DND-41 (cell line): ENCODE data around the gene CALR3.
"Not testable (repeated sequence)": the region's sequence is repeated elsewhere in the genome, so short reads cannot be mapped to it uniquely, and the experiment has no call there.

ENCODE experiments used
- EZH2 ChIP-seq: IDR thresholded peaks from 3 replicates; pipeline ENCODE4 v1.6.1; 2012; ENCODE audit warnings: borderline replicate concordance, low read depth, mild to moderate bottlenecking, moderate library complexity, low read length, inconsistent platforms; ENCODE audit not compliant: severe bottlenecking
- TF ChIP-seq, protein P1 (sequence below): IDR thresholded peaks from 2 replicates; pipeline ENCODE4 v1.5.1; 2012; ENCODE audit warnings: borderline replicate concordance, low read length, moderate library complexity, mild to moderate bottlenecking; ENCODE audit not compliant: poor library complexity, severe bottlenecking; ENCODE audit errors: extremely low read depth

GRCh38 chr19:16472559-16472899, 23.4 kb downstream of the CALR3 start:
- TF ChIP-seq, protein P1, sequence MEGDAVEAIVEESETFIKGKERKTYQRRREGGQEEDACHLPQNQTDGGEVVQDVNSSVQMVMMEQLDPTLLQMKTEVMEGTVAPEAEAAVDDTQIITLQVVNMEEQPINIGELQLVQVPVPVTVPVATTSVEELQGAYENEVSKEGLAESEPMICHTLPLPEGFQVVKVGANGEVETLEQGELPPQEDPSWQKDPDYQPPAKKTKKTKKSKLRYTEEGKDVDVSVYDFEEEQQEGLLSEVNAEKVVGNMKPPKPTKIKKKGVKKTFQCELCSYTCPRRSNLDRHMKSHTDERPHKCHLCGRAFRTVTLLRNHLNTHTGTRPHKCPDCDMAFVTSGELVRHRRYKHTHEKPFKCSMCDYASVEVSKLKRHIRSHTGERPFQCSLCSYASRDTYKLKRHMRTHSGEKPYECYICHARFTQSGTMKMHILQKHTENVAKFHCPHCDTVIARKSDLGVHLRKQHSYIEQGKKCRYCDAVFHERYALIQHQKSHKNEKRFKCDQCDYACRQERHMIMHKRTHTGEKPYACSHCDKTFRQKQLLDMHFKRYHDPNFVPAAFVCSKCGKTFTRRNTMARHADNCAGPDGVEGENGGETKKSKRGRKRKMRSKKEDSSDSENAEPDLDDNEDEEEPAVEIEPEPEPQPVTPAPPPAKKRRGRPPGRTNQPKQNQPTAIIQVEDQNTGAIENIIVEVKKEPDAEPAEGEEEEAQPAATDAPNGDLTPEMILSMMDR, result not testable (repeated sequence)
- TF ChIP-seq EZH2, result not testable (repeated sequence)
